ENCODE measurements around the gene KRT76. TPM values are rescaled to one million over a fixed set of nuclear protein-coding genes. Genes with fewer than 3 reads are reported as not detected.

KRT76 gene
- total and polyA plus RNA-seq, 2 donors from 2014 or later, result not detected

GRCh38 chr12:52814710-52815155, 37.6 kb upstream of the KRT76 start:
- intact Hi-C loops (cut with DNase I), result no loop called here
- H3K9ac ChIP-seq (ENCODE audit: low read length in 3 of 3), result no peak overlapping the region
- FAIRE-seq, result no peak

GRCh38 chr12:52813885-52814709, 37.0 kb upstream of the KRT76 start, which contains the start of gene KRT4:
KRT4 (minus strand) TSS chr12:52814116; CDS start chr12:52814058, 58 bp downstream.
- DNase-seq (no peak), FAIRE-seq (no peak)
- intact Hi-C loops (cut with DNase I), result no loop called here
- H3K27me3 ChIP-seq (ENCODE audit: control insufficient read depth, insufficient read depth, low read length), result no peaks in the 10 kb centered on the region
- no peak for TF ChIP-seq CTCF (IDR thresholded peaks at IDR 0.05; ENCODE audit: borderline replicate concordance, extremely low read depth, insufficient read depth)
- H3K9me3 ChIP-seq (ENCODE audit: control insufficient read depth in 2 of 3, insufficient read depth in 1 of 3, low read length in 3 of 3), result no peaks in the 10 kb centered on the region
- H3K27ac ChIP-seq (ENCODE audit: low read depth in 2 of 2, low read length in 2 of 2), result no peak within 1 kb of the TSS
- H3K4me3 ChIP-seq (ENCODE audit: low read length in 3 of 3), result no peak within 1 kb of the TSS
- no peaks in the 10 kb centered on the region for H3K4me1 ChIP-seq (ENCODE audit: control insufficient read depth in 2 of 3, insufficient read depth in 2 of 3, low read depth in 1 of 3, low read length in 3 of 3)
- H3K36me3 ChIP-seq (ENCODE audit: control insufficient read depth in 2 of 3, insufficient read depth in 3 of 3, low read length in 3 of 3), result no peaks in the 10 kb centered on the region
- no peak within 1 kb of the TSS for H3K9ac ChIP-seq (ENCODE audit: low read length in 3 of 3)

More at GRCh38 chr12:52814710-52815155, 37.6 kb upstream of the KRT76 start:
- Histone ChIP-seq H3K27me3 (ENCODE audit: control insufficient read depth, insufficient read depth, low read length) (no peaks in the 10 kb centered on the region), H3K9me3 (ENCODE audit: control insufficient read depth in 2 of 3, insufficient read depth in 1 of 3, low read length in 3 of 3) (no peaks in the 10 kb centered on the region), H3K27ac (ENCODE audit: low read depth in 2 of 2, low read length in 2 of 2) (no peak overlapping the region), H3K4me1 (ENCODE audit: control insufficient read depth in 2 of 3, insufficient read depth in 2 of 3, low read depth in 1 of 3, low read length in 3 of 3) (no peaks in the 10 kb centered on the region), H3K4me3 (ENCODE audit: low read length in 3 of 3) (no peak overlapping the region), H3K36me3 (ENCODE audit: control insufficient read depth in 2 of 3, insufficient read depth in 3 of 3, low read length in 3 of 3) (no peaks in the 10 kb centered on the region)
- no peak for DNase-seq
- TF ChIP-seq CTCF (IDR thresholded peaks at IDR 0.05; ENCODE audit: borderline replicate concordance, extremely low read depth, insufficient read depth), result no peak

GRCh38 chr12:52813203-52813819, 36.2 kb upstream of the KRT76 start:
- Histone ChIP-seq H3K27ac (ENCODE audit: low read depth in 2 of 2, low read length in 2 of 2) (no peak overlapping the region), H3K4me1 (ENCODE audit: control insufficient read depth in 2 of 3, insufficient read depth in 2 of 3, low read depth in 1 of 3, low read length in 3 of 3) (no peaks in the 10 kb centered on the region), H3K9ac (ENCODE audit: low read length in 3 of 3) (no peak overlapping the region), H3K4me3 (ENCODE audit: low read length in 3 of 3) (no peak overlapping the region), H3K36me3 (ENCODE audit: control insufficient read depth in 2 of 3, insufficient read depth in 3 of 3, low read length in 3 of 3) (no peaks in the 10 kb centered on the region), H3K27me3 (ENCODE audit: control insufficient read depth, insufficient read depth, low read length) (no peaks in the 10 kb centered on the region), H3K9me3 (ENCODE audit: control insufficient read depth in 2 of 3, insufficient read depth in 1 of 3, low read length in 3 of 3) (no peaks in the 10 kb centered on the region)
- no peak for DNase-seq
- no peak for TF ChIP-seq CTCF (IDR thresholded peaks at IDR 0.05; ENCODE audit: borderline replicate concordance, extremely low read depth, insufficient read depth)
- no peak for FAIRE-seq
- intact Hi-C loops (cut with DNase I), result no loop called here

Measured in kidney (tissue), 14 donors.